GM12875 (cell line): ENCODE data around the gene IGSF9B.

Source experiments
- H3K4me3 ChIP-seq: one replicate; pipeline ENCODE4 v1.5.1; 2011; ENCODE audit warnings: low read depth, low read length, control low read depth
- CTCF ChIP-seq: IDR thresholded peaks from 2 replicates; pipeline ENCODE4 v1.5.1; 2011; ENCODE audit warnings: low read depth, mild to moderate bottlenecking, control low read depth, inconsistent platforms, low read length, moderate library complexity, borderline replicate concordance; ENCODE audit not compliant: insufficient read depth

Gene IGSF9B

GRCh38 chr11:133904818-133905515 is 51.8 kb downstream of the IGSF9B start:
- TF ChIP-seq CTCF, result no peak

GRCh38 chr11:133903875-133904817 is 52.6 kb downstream of the IGSF9B start:
- H3K4me3 ChIP-seq, result no peak overlapping the region
- no peak for TF ChIP-seq CTCF

More at GRCh38 chr11:133904818-133905515, 51.8 kb downstream of the IGSF9B start:
- no peak overlapping the region for H3K4me3 ChIP-seq

GRCh38 chr11:133903056-133903455 is 53.7 kb downstream of the IGSF9B start:
- H3K4me3 ChIP-seq, result no peak overlapping the region
- no peak for TF ChIP-seq CTCF

- no peak for TF ChIP-seq CTCF
- no peak overlapping the region for H3K4me3 ChIP-seq
These were observed 54.3 kb downstream of the IGSF9B start for GRCh38 chr11:133902506-133902905.

GRCh38 chr11:133901999-133902398 is 54.8 kb downstream of the IGSF9B start:
- no peak for TF ChIP-seq CTCF
- H3K4me3 ChIP-seq, result no peak overlapping the region

- no peak overlapping the region for H3K4me3 ChIP-seq
- TF ChIP-seq CTCF, result no peak
These were observed 55.5 kb downstream of the IGSF9B start for GRCh38 chr11:133901316-133901715.
